SU-DHL-6 (cell line): ENCODE measurements around the gene MKI67.

ENCODE experiments used
- CTCF ChIP-seq: fragments of 200-600 bp; sonication (generic); IDR thresholded peaks from one replicate; pipeline ENCODE4 v1.5.1; 2017; ENCODE audit warnings: antibody characterized with exemption, mild to moderate bottlenecking, low read length, moderate library complexity; ENCODE audit not compliant: insufficient read depth, poor library complexity, severe bottlenecking
- EZH2phosphoT487 ChIP-seq: fragments of 200-600 bp; sonication (generic), shearing (Covaris generic); conservative IDR thresholded peaks from 2 replicates; pipeline ENCODE4 v1.6.1; 2018; ENCODE audit warnings: mild to moderate bottlenecking, antibody characterized with exemption, low read length, moderate library complexity, mixed read lengths

DNA sequence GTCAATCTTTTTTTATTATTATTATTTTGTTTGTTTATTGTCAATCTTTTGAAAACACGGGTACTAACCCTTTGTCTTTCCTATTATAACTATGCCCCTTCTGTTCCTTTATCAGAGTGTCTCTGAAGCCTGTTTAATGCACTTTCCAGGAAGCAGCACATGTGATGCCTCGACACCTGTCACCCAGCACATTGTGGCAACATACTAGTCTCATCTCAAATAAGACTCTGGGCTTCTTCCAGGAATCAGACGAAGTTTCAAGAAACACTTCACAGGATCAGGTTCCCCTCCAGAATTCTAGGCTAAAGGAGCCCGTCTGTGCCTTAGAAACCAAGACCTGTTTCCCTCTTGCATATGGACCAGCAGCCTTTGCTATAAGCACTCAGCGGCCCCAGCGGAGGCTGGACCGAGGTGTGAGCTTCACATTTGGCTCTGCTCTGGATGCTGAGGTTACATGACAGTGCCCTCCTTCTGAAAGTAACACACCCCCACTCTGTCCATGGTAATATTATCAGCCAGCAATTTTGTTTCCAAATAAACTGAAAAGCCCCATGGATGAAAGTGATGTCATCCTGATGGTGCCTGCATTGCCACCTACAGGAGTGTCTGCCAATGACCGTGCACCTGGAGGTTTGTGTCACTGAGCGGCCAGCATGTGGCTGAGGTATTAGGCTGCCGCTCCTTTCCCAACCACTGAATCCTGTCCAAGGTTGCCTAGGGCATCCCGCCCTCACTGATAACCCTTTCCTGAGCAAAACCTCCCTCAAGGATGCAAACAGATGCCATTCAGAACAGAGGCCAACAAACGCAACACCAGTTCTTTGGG lies 38.1 kb downstream of the MKI67 start:
- TF ChIP-seq CTCF (no peak), EZH2phosphoT487 (no peak)
